Hypothalamus (tissue), 51 donors: ENCODE measurements around the gene LRRC14B.

ENCODE experiments used
- DNase-seq, 51 donors: peaks; one replicate each; lab custom pipeline; 2025; lab: John Stamatoyannopoulos, UW

LRRC14B gene

DNA sequence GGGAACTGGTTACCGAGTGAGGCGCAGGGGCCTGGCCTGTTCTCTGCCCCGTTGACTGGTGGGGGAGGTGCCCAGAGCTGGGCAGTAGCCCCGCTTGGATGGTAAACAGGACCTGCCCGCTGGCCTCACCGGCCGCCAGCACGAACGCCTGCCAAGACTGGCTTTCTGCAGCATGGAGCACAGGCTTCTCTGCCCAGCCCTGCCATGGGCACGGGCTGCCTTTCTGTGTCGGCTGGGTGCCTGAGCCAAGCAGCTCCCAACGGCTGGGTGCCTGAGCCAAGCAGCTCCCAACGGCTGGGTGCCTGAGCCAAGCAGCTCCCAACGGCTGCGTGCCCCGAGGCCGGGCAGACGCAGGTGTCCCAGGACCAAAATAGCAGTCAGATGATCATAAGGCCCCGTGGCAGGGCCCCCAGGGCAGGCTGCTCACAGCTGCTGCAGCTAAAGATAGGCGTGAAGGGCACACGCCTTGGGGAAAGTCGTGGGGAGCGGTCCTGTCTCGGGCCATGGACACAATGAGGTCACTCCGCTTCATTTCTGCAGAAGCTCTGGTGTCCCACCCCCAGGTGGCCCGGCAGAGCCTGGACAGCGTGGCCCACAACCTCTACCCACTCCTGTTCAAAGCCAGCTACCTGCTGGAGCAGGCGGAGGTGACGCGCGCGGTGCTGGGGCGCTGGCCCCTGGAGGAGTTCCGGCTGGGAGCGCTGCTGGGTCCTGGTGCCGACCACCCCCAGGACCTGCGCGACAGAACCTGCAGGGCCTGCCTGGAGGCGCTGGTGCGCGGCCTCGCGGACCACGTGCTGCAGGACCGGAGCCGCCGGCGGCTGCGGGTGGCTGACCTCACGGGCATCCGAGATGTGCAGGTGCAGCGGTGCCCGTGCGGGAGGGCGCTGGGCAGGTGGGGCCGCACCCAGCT lies at the start of gene LRRC14B:
LRRC14B (plus strand) TSS at position 460 of the 913 bp plus-strand sequence; CDS start at position 504, 44 bp downstream.
- DNase-seq: peak in 32 of 51 donors; percentile 5 to 77 (median 48)

DNA sequence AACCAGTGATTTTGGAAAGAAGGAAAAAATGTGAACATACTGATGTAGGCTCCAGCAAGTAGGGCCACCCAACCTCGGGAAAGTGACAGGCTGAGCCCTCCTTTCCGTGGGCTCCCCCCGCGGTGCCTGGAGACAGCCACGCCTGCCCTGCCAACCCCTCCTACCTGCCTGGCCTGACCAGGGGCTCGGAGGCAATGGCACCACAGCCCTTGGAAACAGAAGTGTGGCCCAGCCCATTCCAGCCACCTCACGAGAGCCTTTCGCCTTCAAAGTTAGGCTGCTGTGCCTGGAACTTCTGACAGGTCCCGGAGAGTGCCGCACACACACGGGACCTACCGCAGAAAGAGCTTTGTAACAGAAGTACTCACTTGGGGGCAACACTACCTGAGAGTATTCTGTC lies 49.5 kb upstream of the LRRC14B start:
- no peak for DNase-seq

DNA sequence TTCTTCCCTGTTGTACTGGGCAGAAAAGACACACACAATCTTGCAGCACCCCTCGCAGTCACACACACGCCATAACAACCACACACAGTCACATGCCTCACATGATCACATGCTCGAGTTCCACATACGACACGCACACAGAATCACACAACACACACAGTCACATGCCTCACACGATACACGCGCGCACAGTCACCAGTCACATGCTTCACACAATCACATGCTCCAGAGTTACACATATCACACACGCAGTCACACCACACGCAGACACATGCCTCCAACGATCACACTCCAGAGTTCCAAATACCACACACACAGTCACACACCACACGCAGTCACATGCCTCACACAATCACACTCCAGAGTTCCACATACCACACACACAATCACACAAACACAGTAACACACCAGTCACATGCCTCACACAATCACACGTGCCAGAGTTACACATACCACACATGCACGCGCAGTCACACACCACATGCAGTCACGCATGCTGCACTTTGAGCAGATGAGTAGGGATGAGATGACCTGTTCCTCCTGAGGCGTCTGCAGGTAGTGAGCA lies 49.0 kb upstream of the LRRC14B start:
- no peak for DNase-seq

- DNase-seq: no peak
These were observed 48.3 kb upstream of the LRRC14B start for GRCh38 chr5:143041-143440.

DNA sequence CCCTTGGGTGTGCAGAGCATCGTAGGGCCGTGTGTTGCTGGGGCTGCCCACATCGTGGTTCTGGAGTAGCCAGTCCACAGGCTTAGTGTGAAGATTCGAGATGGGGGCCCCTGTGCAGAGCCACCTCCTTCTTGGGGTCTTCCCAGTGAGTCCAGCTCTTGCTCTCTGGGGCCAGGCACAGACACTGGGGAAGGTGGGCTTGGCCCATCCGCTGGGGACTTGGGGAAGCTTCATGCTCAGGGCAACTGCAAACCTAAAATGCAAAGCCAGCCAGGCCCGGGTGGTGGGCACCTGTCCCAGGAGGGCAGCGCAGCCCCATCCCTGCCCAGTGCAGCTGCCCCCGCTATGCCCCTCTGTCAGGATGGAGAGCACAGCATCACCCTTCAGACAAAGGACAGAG lies 46.4 kb upstream of the LRRC14B start:
- no peak for DNase-seq

DNA sequence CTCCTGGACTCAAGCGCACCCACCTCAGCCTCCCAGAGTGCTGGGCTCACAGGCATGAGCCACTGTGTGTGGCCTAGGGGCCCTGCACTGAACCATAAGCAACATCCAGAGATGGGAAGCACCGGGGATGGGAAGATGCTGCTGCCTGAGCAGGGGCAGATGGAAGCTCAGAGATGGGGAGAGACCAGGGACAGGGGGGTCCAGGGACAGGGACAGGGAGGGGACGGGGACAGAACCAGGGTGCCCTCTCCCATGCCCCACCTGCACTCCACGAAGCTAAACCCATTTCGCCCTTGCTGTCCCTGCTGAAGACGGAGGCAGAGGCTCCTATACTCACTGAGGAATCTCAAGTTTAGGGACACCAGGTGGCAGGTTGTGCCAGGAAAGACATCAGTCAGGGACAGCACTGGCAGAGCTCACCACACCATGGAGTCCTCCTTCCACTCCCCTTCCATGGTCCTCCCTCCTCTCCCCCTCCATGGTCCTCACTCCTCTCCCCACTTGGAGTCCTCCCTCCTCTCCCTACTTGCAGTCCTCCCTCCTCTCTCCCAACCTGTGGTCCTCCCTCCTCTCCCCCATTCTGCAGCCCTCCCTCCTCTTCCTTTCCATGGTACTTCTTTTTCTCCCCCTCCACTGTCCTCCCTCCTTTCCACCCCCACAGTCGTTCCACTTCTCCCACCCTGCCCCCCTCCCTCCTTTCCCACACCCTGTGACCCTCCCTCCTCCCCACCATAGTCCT lies 45.5 kb upstream of the LRRC14B start:
- no peak for DNase-seq

- no peak for DNase-seq
These were observed 43.5 kb upstream of the LRRC14B start for GRCh38 chr5:147751-148150.

DNA sequence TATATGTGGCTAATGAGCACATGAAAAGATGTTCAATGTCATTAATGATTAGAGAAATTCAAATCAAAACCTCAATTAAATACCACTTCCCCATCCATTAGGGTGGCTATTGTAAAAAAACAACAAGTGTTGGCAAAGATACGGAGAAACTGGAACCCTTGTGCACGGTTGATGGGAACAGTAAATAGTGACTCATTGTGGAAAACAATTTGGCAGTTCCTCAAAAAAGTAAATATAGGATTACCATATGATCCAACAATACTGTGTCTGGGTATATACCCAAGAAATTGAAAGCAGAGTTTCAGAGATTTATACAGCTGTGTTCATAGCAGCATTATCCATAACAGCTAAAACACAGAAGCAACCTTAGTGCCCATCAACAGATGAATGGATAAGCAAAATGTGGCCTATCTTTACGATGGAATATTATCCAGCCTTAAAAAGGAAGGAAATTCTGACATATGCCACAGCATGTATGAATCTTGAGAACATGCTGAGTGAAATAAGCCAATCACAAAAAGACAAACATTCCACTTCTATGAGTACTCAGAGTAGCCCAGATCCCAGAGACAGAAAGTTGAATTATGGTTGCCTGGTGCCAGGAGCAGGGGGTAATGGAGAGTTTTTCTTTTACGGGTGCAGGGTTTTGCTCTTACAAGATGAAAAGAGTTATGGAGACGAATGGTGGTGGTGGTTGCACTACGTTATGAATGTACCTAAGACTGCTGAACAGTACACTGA lies 41.4 kb upstream of the LRRC14B start:
- no peak for DNase-seq

GRCh38 chr5:150746-151145 lies 40.5 kb upstream of the LRRC14B start:
- no peak for DNase-seq

DNA sequence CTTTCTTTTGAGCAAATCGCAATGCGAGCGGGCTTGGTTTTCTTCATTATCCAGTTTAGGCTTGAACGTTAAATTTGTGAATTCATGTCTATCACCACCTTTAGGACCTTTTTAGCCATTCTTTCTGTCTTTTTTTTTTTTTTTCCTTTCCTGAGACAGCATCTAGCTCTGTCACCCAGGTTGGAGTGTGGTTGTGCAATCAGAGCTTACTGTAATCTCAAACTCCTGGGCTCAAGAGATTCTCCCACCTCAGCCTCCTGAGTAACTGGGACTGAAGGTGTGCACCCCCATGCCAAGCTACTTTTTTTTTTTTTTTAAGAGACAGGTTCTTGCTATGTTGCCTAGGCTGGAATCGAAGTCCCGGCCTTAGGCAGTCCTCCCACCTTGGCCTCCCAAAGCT lies 39.2 kb upstream of the LRRC14B start:
- DNase-seq: no peak

GRCh38 chr5:153256-153655 lies 38.0 kb upstream of the LRRC14B start:
- DNase-seq: no peak

- no peak for DNase-seq
These were observed 37.1 kb upstream of the LRRC14B start for GRCh38 chr5:154236-154635.

DNA sequence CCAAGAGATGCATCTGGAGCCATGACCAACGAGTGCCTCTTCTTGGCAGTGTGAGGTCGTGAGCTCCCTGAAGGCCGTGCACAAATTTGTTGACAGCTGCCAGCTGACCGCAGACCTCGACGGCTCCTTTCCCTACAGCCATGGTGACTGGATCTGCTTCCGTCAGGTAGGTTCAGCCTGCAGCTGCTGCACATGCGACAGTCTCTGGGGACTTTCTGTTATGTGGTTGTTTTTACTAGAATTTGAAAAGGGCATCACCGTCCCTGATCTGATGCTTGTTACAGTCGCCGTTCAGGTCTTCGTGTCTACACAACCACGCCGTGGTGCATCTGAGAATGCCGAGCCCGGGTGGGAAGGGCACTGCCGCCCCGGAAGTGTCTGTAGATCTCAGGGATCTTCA lies 36.5 kb upstream of the LRRC14B start:
- DNase-seq: no peak

GRCh38 chr5:155651-156410 lies 35.5 kb upstream of the LRRC14B start:
- no peak for DNase-seq

DNA sequence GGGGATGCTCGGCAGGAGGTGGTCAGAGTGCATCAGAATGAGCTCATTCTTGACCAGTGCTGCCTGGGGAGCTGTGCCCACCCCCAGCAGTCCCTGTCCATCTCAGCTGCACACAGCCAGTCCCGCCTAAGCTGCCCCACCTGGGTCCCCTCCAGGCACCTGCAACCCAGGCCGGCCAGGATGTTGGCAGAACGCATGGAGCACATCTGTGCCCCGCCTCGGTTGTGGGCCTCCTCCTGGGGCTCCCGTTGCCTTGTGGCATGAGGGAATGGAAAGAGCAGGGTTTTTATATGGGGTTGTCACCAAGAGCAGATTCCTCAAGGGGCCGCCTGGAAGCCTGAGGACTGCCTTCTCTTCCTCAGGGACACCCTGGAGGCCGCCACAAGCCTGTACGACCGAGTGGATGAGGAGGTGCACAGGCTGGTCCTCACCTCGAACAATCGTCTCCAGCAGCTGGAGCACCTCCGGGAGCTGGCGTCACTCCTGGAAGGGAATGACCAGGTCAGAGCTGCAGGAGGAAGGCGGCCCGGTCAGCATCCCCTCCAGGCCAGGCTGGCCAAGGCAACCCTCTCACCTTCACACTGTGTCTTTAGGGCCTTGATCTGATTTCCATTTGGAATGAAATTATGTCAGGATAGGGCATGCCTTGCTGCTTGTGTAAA lies 34.8 kb upstream of the LRRC14B start:
- no peak for DNase-seq

DNA sequence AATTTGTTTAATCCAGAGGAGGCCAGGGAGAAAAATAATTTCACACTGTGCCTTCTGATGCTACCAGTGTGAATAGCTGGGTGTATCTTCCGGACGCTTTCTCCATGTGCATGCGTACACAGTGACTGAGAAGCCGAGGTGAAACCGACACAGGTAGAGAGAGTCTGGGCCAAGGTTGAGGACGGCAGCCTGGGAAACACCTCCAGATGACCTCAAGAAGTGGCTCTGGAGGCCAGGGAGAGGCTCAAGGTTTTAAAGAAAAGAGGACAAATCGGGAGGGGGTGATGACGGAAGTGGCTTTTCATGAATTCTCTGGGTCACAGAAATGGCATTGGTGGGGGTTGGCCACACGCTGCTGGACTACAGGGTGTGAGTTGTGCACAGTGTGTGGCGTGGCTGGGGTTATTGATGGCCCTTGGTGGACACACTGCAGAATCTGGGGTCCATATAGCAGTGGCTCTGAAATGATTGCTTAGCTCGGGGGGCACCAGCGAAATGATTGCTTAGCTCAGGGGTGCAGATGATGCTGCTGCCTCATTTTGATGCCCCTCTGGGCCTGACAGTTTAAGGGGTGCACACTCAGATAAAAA lies 34.1 kb upstream of the LRRC14B start:
- DNase-seq: no peak

DNA sequence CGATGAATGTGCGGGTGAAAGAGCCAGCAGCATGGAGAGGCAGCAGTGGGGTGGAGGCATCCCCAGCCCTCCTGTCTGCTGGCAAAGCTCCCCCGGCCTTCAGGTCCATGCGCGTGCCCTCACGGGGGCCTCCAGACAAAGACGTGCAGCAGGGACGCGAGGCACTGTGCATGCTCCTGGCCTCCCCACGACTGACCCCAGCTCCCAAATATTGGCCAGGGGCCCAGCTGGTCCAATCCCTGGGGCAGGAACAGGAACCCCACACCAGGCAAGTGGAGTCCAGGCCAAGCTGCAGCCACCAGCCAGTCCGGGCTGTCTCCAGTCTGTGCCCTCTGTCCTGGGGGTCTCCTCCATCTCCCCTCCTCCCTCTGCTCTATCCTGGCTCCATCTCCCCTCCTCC lies 33.5 kb upstream of the LRRC14B start:
- DNase-seq: no peak

- no peak for DNase-seq
These were observed 32.4 kb upstream of the LRRC14B start for GRCh38 chr5:158807-159447.
